GM23338 (cell line): ENCODE measurements around the gene BCDIN3D. TPM values are rescaled to one million over a fixed set of nuclear protein-coding genes. Genes with fewer than 3 reads are reported as not detected.

Experiments used
- ATAC-seq: fragments of 200-7000 bp; cut with Tn5 transposase; 3 replicates; pipeline ENCODE4 v1.9.1; 2020
- DNase-seq: peaks from one replicate; pipeline ENCODE4 v3.0.0-alpha.2; 2015; ENCODE audit warnings: low spot score
- H2AFZ ChIP-seq: fragments of 200-600 bp; sonication (generic); 2 replicates; pipeline ENCODE4 v1.8.0; 2016; ENCODE audit warnings: antibody characterized with exemption, mild to moderate bottlenecking, moderate library complexity
- H3F3A ChIP-seq: fragments of 200-600 bp; sonication (generic); replicated peaks from 2 replicates; pipeline ENCODE4 v1.8.0; 2017; ENCODE audit warnings: antibody characterized with exemption, mixed run types, low read depth
- H3K27ac ChIP-seq: fragments of 200-600 bp; sonication (generic); 2 replicates; pipeline ENCODE4 v1.6.1; 2016; ENCODE audit warnings: low read depth
- H3K27me3 ChIP-seq: fragments of 200-600 bp; sonication (generic); 2 replicates; pipeline ENCODE4 v1.8.0; 2016; ENCODE audit warnings: mild to moderate bottlenecking, mixed run types, moderate library complexity; ENCODE audit not compliant: insufficient read depth
- H3K36me3 ChIP-seq: fragments of 200-600 bp; sonication (generic); 2 replicates; pipeline ENCODE4 v1.8.0; 2016; ENCODE audit warnings: mild to moderate bottlenecking; ENCODE audit not compliant: insufficient read depth
- H3K4me1 ChIP-seq: fragments of 200-600 bp; sonication (generic); 2 replicates; pipeline ENCODE4 v1.8.0; 2016; ENCODE audit warnings: mild to moderate bottlenecking, moderate library complexity; ENCODE audit not compliant: insufficient read depth
- H3K4me2 ChIP-seq: fragments of 200-600 bp; sonication (generic); 2 replicates; pipeline ENCODE4 v1.7.1; 2017; ENCODE audit warnings: mixed run types
- H3K4me3 ChIP-seq: fragments of 200-600 bp; sonication (generic); 2 replicates; pipeline ENCODE4 v1.6.1; 2016; ENCODE audit warnings: mixed run types
- H3K79me2 ChIP-seq: fragments of 200-600 bp; sonication (generic); replicated peaks from 2 replicates; pipeline ENCODE4 v1.8.0; 2017; ENCODE audit warnings: mild to moderate bottlenecking; ENCODE audit not compliant: insufficient read depth
- H3K9me2 ChIP-seq: fragments of 200-600 bp; sonication (generic); 2 replicates; pipeline ENCODE4 v1.8.0; 2017; ENCODE audit not compliant: insufficient read depth
- H4K20me1 ChIP-seq: fragments of 200-600 bp; sonication (generic); replicated peaks from 2 replicates; pipeline ENCODE4 v1.8.0; 2017; ENCODE audit warnings: mild to moderate bottlenecking; ENCODE audit not compliant: insufficient read depth
- H3K27ac Mint-ChIP-seq: 2 replicates; pipeline ENCODE4 v1.8.0; 2020; ENCODE audit warnings: inconsistent platforms, mild to moderate bottlenecking, moderate library complexity, mixed read lengths
- H3K27me3 Mint-ChIP-seq: 3 replicates; pipeline ENCODE4 v1.8.0; 2022; ENCODE audit warnings: low read depth, mild to moderate bottlenecking, moderate library complexity, mixed read lengths, inconsistent platforms; ENCODE audit not compliant: insufficient read depth, poor library complexity
- H3K36me3 Mint-ChIP-seq: 3 replicates; pipeline ENCODE4 v1.8.0; 2021; ENCODE audit warnings: low read depth, mild to moderate bottlenecking, inconsistent platforms, moderate library complexity, mixed read lengths
- H3K4me1 Mint-ChIP-seq: 3 replicates; pipeline ENCODE4 v1.8.0; 2020; ENCODE audit warnings: mild to moderate bottlenecking, inconsistent platforms, mixed read lengths
- H3K4me3 Mint-ChIP-seq: 3 replicates; pipeline ENCODE4 v1.8.0; 2021; ENCODE audit warnings: moderate library complexity, mild to moderate bottlenecking, inconsistent platforms, mixed read lengths
- H3K9me3 Mint-ChIP-seq: 3 replicates; pipeline ENCODE4 v1.8.0; 2020; ENCODE audit warnings: moderate library complexity, mild to moderate bottlenecking, inconsistent platforms, mixed read lengths
- CREB1 ChIP-seq: fragments of 250-450 bp; sonication (Bioruptor Pico); IDR thresholded peaks from 2 replicates; pipeline ENCODE4 v1.5.0; 2020; ENCODE audit warnings: low read depth, mild to moderate bottlenecking, moderate library complexity
- EZH2 ChIP-seq: fragments of 200-600 bp; sonication (generic); IDR thresholded peaks from one replicate; pipeline ENCODE4 v1.8.0; 2017; ENCODE audit warnings: antibody characterized with exemption, mild to moderate bottlenecking, low read depth; ENCODE audit not compliant: unreplicated experiment
- EZH2phosphoT487 ChIP-seq: fragments of 200-600 bp; sonication (generic); IDR thresholded peaks from one replicate; pipeline ENCODE4 v1.8.1; 2018; ENCODE audit warnings: antibody characterized with exemption; ENCODE audit not compliant: unreplicated experiment
- JUNB ChIP-seq: IDR thresholded peaks from one replicate; pipeline ENCODE4 v1.6.1; 2016; ENCODE audit warnings: antibody characterized with exemption; ENCODE audit not compliant: unreplicated experiment
- POLR2AphosphoS5 ChIP-seq: IDR thresholded peaks from 2 replicates; pipeline ENCODE4 v1.6.1; 2016; ENCODE audit warnings: antibody characterized with exemption, low read depth
- ZNF331 ChIP-seq: fragments of 250-450 bp; sonication (Bioruptor Pico); IDR thresholded peaks from 2 replicates; pipeline ENCODE4 v1.5.0; 2020; ENCODE audit warnings: low read depth, mild to moderate bottlenecking, moderate library complexity
- polyA plus RNA-seq: library from polyadenylated mRNA; unstranded; fragments of >200 nt; fragmentation: Nextera tagmentation; extraction: Ambion mirVana; gene quantifications from 2 replicates; pipeline ENCODE4 v1.2.1, GENCODE V29; 2016
- total RNA-seq: library from RNA; depleted of rRNA; stranded (reverse); fragments of >200 nt; shearing (Covaris generic); gene quantifications from 2 replicates; pipeline ENCODE4 v1.2.3, GENCODE V29; 2014
- TF ChIP-seq, protein P1 (sequence below): fragments of 250-450 bp; sonication (Bioruptor Pico); IDR thresholded peaks from 2 replicates; pipeline ENCODE4 v1.5.0; 2020; ENCODE audit warnings: mild to moderate bottlenecking, moderate library complexity
- TF ChIP-seq, protein P2 (sequence below), 2 experiments: fragments of 200-600 bp in 1 of 2; sonication (generic) in 1 of 2; conservative IDR thresholded peaks; 2 replicates each; pipeline versions ENCODE4 v1.5.1 to v1.6.1; 2016 to 2017; ENCODE audit warnings: antibody characterized with exemption in 2 of 2, low read depth in 2 of 2, mild to moderate bottlenecking in 2 of 2, moderate library complexity in 1 of 2
- TF ChIP-seq, protein P3 (sequence below): IDR thresholded peaks from one replicate; pipeline ENCODE4 v1.6.1; 2018; ENCODE audit warnings: antibody characterized with exemption; ENCODE audit not compliant: unreplicated experiment

The BCDIN3D gene
- total and polyA plus RNA-seq, 2 experiments from 2014 or later = 1.4 to 1.8 TPM

DNA sequence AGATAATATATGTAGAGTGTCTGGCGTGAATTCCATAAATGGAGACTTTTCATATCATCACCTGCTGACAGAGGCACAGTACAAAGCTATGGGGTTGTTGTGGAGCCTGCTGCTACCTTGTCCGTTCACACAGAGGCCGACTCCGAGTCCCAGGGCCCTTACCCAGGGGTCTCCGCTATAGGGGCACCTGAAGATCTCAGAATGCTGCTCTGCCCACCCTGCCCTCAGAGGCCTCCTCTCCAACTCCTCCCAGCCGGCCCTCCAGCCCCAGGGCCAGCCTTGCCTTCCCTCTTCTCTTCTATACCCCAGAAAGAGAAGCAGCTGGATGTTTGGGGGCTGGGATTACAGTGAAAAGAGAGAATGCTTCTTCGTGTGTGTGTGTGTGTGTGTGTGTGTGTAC lies 36.0 kb downstream of the BCDIN3D start:
- no peak overlapping the region for H3K4me3 Mint-ChIP-seq
- no peaks in the 10 kb centered on the region for H3K9me3 Mint-ChIP-seq
- no peak for TF ChIP-seq EZH2phosphoT487
- TF ChIP-seq, protein P1, sequence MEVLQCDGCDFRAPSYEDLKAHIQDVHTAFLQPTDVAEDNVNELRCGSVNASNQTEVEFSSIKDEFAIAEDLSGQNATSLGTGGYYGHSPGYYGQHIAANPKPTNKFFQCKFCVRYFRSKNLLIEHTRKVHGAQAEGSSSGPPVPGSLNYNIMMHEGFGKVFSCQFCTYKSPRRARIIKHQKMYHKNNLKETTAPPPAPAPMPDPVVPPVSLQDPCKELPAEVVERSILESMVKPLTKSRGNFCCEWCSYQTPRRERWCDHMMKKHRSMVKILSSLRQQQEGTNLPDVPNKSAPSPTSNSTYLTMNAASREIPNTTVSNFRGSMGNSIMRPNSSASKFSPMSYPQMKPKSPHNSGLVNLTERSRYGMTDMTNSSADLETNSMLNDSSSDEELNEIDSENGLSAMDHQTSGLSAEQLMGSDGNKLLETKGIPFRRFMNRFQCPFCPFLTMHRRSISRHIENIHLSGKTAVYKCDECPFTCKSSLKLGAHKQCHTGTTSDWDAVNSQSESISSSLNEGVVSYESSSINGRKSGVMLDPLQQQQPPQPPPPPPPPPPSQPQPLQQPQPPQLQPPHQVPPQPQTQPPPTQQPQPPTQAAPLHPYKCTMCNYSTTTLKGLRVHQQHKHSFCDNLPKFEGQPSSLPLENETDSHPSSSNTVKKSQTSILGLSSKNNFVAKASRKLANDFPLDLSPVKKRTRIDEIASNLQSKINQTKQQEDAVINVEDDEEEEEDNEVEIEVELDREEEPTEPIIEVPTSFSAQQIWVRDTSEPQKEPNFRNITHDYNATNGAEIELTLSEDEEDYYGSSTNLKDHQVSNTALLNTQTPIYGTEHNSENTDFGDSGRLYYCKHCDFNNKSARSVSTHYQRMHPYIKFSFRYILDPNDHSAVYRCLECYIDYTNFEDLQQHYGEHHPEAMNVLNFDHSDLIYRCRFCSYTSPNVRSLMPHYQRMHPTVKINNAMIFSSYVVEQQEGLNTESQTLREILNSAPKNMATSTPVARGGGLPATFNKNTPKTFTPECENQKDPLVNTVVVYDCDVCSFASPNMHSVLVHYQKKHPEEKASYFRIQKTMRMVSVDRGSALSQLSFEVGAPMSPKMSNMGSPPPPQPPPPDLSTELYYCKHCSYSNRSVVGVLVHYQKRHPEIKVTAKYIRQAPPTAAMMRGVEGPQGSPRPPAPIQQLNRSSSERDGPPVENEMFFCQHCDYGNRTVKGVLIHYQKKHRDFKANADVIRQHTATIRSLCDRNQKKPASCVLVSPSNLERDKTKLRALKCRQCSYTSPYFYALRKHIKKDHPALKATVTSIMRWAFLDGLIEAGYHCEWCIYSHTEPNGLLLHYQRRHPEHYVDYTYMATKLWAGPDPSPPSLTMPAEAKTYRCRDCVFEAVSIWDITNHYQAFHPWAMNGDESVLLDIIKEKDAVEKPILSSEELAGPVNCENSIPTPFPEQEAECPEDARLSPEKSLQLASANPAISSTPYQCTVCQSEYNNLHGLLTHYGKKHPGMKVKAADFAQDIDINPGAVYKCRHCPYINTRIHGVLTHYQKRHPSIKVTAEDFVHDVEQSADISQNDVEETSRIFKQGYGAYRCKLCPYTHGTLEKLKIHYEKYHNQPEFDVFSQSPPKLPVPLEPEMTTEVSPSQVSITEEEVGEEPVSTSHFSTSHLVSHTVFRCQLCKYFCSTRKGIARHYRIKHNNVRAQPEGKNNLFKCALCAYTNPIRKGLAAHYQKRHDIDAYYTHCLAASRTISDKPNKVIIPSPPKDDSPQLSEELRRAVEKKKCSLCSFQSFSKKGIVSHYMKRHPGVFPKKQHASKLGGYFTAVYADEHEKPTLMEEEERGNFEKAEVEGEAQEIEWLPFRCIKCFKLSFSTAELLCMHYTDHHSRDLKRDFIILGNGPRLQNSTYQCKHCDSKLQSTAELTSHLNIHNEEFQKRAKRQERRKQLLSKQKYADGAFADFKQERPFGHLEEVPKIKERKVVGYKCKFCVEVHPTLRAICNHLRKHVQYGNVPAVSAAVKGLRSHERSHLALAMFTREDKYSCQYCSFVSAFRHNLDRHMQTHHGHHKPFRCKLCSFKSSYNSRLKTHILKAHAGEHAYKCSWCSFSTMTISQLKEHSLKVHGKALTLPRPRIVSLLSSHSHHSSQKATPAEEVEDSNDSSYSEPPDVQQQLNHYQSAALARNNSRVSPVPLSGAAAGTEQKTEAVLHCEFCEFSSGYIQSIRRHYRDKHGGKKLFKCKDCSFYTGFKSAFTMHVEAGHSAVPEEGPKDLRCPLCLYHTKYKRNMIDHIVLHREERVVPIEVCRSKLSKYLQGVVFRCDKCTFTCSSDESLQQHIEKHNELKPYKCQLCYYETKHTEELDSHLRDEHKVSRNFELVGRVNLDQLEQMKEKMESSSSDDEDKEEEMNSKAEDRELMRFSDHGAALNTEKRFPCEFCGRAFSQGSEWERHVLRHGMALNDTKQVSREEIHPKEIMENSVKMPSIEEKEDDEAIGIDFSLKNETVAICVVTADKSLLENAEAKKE = no peak
- TF ChIP-seq ZNF331 (CRISPR knock-in tag) = no peak
- TF ChIP-seq, protein P2, sequence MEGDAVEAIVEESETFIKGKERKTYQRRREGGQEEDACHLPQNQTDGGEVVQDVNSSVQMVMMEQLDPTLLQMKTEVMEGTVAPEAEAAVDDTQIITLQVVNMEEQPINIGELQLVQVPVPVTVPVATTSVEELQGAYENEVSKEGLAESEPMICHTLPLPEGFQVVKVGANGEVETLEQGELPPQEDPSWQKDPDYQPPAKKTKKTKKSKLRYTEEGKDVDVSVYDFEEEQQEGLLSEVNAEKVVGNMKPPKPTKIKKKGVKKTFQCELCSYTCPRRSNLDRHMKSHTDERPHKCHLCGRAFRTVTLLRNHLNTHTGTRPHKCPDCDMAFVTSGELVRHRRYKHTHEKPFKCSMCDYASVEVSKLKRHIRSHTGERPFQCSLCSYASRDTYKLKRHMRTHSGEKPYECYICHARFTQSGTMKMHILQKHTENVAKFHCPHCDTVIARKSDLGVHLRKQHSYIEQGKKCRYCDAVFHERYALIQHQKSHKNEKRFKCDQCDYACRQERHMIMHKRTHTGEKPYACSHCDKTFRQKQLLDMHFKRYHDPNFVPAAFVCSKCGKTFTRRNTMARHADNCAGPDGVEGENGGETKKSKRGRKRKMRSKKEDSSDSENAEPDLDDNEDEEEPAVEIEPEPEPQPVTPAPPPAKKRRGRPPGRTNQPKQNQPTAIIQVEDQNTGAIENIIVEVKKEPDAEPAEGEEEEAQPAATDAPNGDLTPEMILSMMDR (conservative IDR thresholded peaks at IDR 0.05; ENCODE audit: low read depth in 2 of 2) = no peak
- no peak for TF ChIP-seq POLR2AphosphoS5
- TF ChIP-seq CREB1 (CRISPR knock-in tag) = no peak
- TF ChIP-seq, protein P3, sequence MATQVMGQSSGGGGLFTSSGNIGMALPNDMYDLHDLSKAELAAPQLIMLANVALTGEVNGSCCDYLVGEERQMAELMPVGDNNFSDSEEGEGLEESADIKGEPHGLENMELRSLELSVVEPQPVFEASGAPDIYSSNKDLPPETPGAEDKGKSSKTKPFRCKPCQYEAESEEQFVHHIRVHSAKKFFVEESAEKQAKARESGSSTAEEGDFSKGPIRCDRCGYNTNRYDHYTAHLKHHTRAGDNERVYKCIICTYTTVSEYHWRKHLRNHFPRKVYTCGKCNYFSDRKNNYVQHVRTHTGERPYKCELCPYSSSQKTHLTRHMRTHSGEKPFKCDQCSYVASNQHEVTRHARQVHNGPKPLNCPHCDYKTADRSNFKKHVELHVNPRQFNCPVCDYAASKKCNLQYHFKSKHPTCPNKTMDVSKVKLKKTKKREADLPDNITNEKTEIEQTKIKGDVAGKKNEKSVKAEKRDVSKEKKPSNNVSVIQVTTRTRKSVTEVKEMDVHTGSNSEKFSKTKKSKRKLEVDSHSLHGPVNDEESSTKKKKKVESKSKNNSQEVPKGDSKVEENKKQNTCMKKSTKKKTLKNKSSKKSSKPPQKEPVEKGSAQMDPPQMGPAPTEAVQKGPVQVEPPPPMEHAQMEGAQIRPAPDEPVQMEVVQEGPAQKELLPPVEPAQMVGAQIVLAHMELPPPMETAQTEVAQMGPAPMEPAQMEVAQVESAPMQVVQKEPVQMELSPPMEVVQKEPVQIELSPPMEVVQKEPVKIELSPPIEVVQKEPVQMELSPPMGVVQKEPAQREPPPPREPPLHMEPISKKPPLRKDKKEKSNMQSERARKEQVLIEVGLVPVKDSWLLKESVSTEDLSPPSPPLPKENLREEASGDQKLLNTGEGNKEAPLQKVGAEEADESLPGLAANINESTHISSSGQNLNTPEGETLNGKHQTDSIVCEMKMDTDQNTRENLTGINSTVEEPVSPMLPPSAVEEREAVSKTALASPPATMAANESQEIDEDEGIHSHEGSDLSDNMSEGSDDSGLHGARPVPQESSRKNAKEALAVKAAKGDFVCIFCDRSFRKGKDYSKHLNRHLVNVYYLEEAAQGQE = no peak
- TF ChIP-seq JUNB = no peak
- no peak for TF ChIP-seq EZH2
- Histone ChIP-seq H2AFZ (no peak overlapping the region), H3K4me1 (peaks cover 38% of the 10 kb centered on the region), H4K20me1 (peaks cover 3% of the 10 kb centered on the region), H3K9me2 (no peaks in the 10 kb centered on the region), H3K79me2 (peaks cover 20% of the 10 kb centered on the region; the same call in 1 of the 2 replicates), H3K27ac (no peak overlapping the region), H3K27me3 (no peaks in the 10 kb centered on the region), H3K4me3 (no peak overlapping the region), H3F3A (peaks cover 4% of the 10 kb centered on the region; the same call in 1 of the 2 replicates), H3K36me3 (0 out of 2 replicates have a peak, but pooled peaks cover 6% of the 10 kb centered on the region), H3K4me2 (no peak overlapping the region)
- no peak overlapping the region for H3K27ac Mint-ChIP-seq
- DNase-seq (no peak), ATAC-seq (no peak)
- H3K36me3 Mint-ChIP-seq = peaks cover 12% of the 10 kb centered on the region
- peaks cover 41% of the 10 kb centered on the region for H3K4me1 Mint-ChIP-seq
- H3K27me3 Mint-ChIP-seq = peaks cover 12% of the 10 kb centered on the region
